Measurements from ENCODE around the gene POLD4. TPM values are rescaled to one million over a fixed set of nuclear protein-coding genes. Genes with fewer than 3 reads are reported as not detected.
"Not testable (repeated sequence)": the region's sequence is repeated elsewhere in the genome, so short reads cannot be mapped to it uniquely, and the experiment has no call there.

The POLD4 gene
- total RNA-seq, 1 donor from 2014 or later, result 47.0 TPM

DNA sequence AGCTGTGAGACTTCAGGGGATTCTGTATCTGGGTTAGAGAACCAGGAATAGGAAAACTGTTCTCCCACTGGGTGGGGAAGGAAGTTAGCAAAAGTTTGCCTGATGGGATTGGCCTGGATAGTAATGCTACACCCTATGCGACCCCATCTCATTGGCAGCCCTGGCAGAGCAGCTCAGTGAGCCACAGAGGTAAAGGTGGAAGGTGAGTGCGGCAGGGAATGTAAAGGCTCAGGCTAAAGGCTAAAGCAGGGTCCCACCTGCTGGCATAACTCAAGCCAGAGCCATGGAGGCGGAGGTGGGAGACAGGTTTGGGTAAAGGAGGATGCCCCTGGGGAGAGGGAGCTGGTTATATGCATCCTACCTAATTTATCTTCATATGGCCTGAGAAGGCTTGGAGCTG, 31.3 kb downstream of the POLD4 start:
- no peaks in the 10 kb centered on the region for H3K27me3 ChIP-seq (ENCODE audit: low read depth)
- intact Hi-C loops (cut with micrococcal nuclease), result no loop called here
- no peak overlapping the region for H3K4me3 ChIP-seq
- H3K9me3 ChIP-seq (replicated peaks), result no peaks in the 10 kb centered on the region
- peaks cover 22% of the 10 kb centered on the region for H3K4me1 ChIP-seq
- H3K27ac ChIP-seq (replicated peaks), result no peak overlapping the region
- no peak for TF ChIP-seq CTCF (IDR thresholded peaks at IDR 0.05; ENCODE audit: borderline replicate concordance)
- no peak for DNase-seq
- no peaks in the 10 kb centered on the region for H3K36me3 ChIP-seq

- DNase-seq, result no peak
- no peak for TF ChIP-seq CTCF (IDR thresholded peaks at IDR 0.05; ENCODE audit: borderline replicate concordance)
- no peaks in the 10 kb centered on the region for H3K36me3 ChIP-seq
- H3K9me3 ChIP-seq (replicated peaks), result no peaks in the 10 kb centered on the region
- H3K27me3 ChIP-seq (ENCODE audit: low read depth), result no peaks in the 10 kb centered on the region
- H3K27ac ChIP-seq (replicated peaks), result no peak overlapping the region
- H3K4me3 ChIP-seq, result no peak overlapping the region
- intact Hi-C loops (cut with micrococcal nuclease), result no loop called here
- H3K4me1 ChIP-seq, result peaks cover 29% of the 10 kb centered on the region
These were observed 32.0 kb downstream of the POLD4 start for GRCh38 chr11:67321313-67321871.

GRCh38 chr11:67320691-67321090, 32.7 kb downstream of the POLD4 start:
- intact Hi-C loops (cut with micrococcal nuclease), result no loop called here
- no peak for DNase-seq
- no peaks in the 10 kb centered on the region for H3K36me3 ChIP-seq
- no peaks in the 10 kb centered on the region for H3K27me3 ChIP-seq (ENCODE audit: low read depth)
- TF ChIP-seq CTCF (IDR thresholded peaks at IDR 0.05; ENCODE audit: borderline replicate concordance), result no peak
- H3K4me3 ChIP-seq, result no peak overlapping the region
- no peak overlapping the region for H3K27ac ChIP-seq (replicated peaks)
- H3K4me1 ChIP-seq, result peaks cover 30% of the 10 kb centered on the region
- no peaks in the 10 kb centered on the region for H3K9me3 ChIP-seq (replicated peaks)

- Histone ChIP-seq H3K4me1 (peaks cover 30% of the 10 kb centered on the region), H3K27ac (replicated peaks) (no peak overlapping the region), H3K4me3 (no peak overlapping the region), H3K27me3 (ENCODE audit: low read depth) (no peaks in the 10 kb centered on the region), H3K9me3 (replicated peaks) (no peaks in the 10 kb centered on the region), H3K36me3 (no peaks in the 10 kb centered on the region)
- DNase-seq, result no peak
- intact Hi-C loops (cut with micrococcal nuclease), result no loop called here
- no peak for TF ChIP-seq CTCF (IDR thresholded peaks at IDR 0.05; ENCODE audit: borderline replicate concordance)
These were observed 33.3 kb downstream of the POLD4 start for GRCh38 chr11:67320011-67320410.

- not testable (repeated sequence) for DNase-seq; H3K9me3 ChIP-seq (replicated peaks)
- intact Hi-C loops (cut with micrococcal nuclease), result loop anchor here (5.0 kb wide), 1 partner anchor 57 kb away; no protein-coding TSS in a partner anchor
These were observed 34.5 kb downstream of the POLD4 start for GRCh38 chr11:67318876-67319275.

GRCh38 chr11:67317888-67318555, 35.3 kb downstream of the POLD4 start:
- no peak for DNase-seq
- peak overlapping the region; percentile 98 for H3K27ac ChIP-seq (replicated peaks)
- no peaks in the 10 kb centered on the region for H3K9me3 ChIP-seq (replicated peaks)
- H3K4me1 ChIP-seq, result peaks cover 30% of the 10 kb centered on the region
- no peak for TF ChIP-seq CTCF (IDR thresholded peaks at IDR 0.05; ENCODE audit: borderline replicate concordance)
- intact Hi-C loops (cut with micrococcal nuclease), result loop anchor here (5.0 kb wide), 1 partner anchor 56 kb away; no protein-coding TSS in a partner anchor
- H3K36me3 ChIP-seq, result no peaks in the 10 kb centered on the region
- H3K27me3 ChIP-seq (ENCODE audit: low read depth), result no peaks in the 10 kb centered on the region
- peak overlapping the region; percentile 83 for H3K4me3 ChIP-seq

More at GRCh38 chr11:67318876-67319275, 34.5 kb downstream of the POLD4 start:
- not testable (repeated sequence) for H3K27me3 ChIP-seq (ENCODE audit: low read depth); H3K27ac ChIP-seq (replicated peaks); H3K36me3 ChIP-seq
- Histone ChIP-seq H3K4me1 (peaks cover 30% of the 10 kb centered on the region), H3K4me3 (peak overlapping the region; percentile 83)

Data from left ventricle myocardium inferior (tissue), 1 donor.